Stimulated activated effector memory CD8-positive, alpha-beta T cell treated with anti-CD3 and anti-CD28 coated beads, Interleukin-12 subunit alpha, Interleukin-12 subunit beta, amount 100 ng/mL, for 72 hours (primary cell): ENCODE results near the gene OIP5.

Experiments
- ATAC-seq: fragments of 150-1000 bp; cut with Tn5 transposase; 2 replicates; pipeline ENCODE4 v1.10.0; 2021
- DNase-seq, 2 donors: peaks; one replicate each; pipeline ENCODE4 v3.0.0; 2021 to 2022; ENCODE audit warnings: low spot score in 2 of 2
- H3K27ac Mint-ChIP-seq: one replicate; pipeline ENCODE4 v1.8.0; 2022; ENCODE audit warnings: mild to moderate bottlenecking, mixed read lengths
- H3K36me3 Mint-ChIP-seq: one replicate; pipeline ENCODE4 v1.8.0; 2022; ENCODE audit warnings: mild to moderate bottlenecking, mixed read lengths
- H3K4me1 Mint-ChIP-seq: one replicate; pipeline ENCODE4 v1.8.0; 2022; ENCODE audit warnings: mixed read lengths
- H3K4me3 Mint-ChIP-seq: one replicate; pipeline ENCODE4 v1.8.0; 2022; ENCODE audit warnings: mild to moderate bottlenecking, mixed read lengths
- H3K9me3 Mint-ChIP-seq: one replicate; pipeline ENCODE4 v1.8.0; 2022; ENCODE audit warnings: mixed read lengths

The OIP5 gene

DNA sequence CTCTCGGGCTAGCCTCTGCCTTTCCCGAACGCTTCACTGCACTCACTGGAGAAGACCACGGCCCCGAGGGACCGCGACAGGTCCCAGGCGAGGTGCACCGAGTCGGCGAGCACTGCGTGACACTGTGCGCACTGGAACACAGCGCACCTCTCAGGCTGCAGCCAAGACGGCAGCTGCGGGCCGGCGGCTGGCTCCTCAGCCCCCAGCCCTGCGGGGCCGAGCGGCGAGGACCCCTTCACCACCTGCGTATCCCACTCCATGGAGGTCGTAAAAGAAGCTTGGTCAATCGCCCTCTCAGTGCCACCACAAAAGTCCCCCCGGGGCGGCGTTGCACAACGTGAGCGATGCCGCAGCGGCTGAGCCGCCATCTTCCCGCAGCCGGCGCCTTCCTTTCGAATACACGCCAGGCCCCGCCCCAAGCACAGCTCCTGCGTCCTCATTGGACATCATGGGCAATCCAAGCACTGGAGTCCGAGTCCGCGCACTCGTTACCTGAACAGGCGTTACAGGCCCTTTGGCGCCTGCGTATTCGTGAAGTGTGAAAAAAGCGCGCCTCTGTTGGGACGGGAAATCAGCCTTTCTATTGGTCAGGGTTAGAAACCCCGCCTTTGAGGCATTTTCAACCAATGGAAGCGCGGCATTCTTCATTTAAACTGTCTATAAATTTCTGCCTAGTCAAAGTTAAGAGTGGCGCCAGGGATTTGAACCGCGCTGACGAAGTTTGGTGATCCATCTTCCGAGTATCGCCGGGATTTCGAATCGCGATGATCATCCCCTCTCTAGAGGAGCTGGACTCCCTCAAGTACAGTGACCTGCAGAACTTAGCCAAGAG lies at the start of gene OIP5, which contains the start of gene NUSAP1:
OIP5 (minus strand) TSS at position 398 of the 832 bp plus-strand sequence; CDS start at position 368, 30 bp downstream.
NUSAP1 (plus strand) TSS at position 688 of the 832 bp plus-strand sequence; CDS start at position 765, 77 bp downstream.
- H3K4me1 Mint-ChIP-seq, result peaks cover 24% of the 10 kb centered on the region

GRCh38 chr15:41377978-41378377 lies 45.6 kb upstream of the OIP5 start:
- Mint-ChIP-seq H3K27ac (no peak overlapping the region), H3K4me3 (no peak overlapping the region), H3K36me3 (peaks cover 89% of the 10 kb centered on the region), H3K4me1 (no peaks in the 10 kb centered on the region), H3K9me3 (no peaks in the 10 kb centered on the region)
- ATAC-seq, result no peak
- DNase-seq, result no peak

More for the DNA sequence above, at the start of gene OIP5, which contains the start of gene NUSAP1:
- H3K27ac Mint-ChIP-seq, result peak within 1 kb of the TSS; percentile 98
- peaks cover 36% of the 10 kb centered on the region for H3K36me3 Mint-ChIP-seq
- peak within 1 kb of the TSS; percentile 97 for H3K4me3 Mint-ChIP-seq
- ATAC-seq (peak; percentile 96), DNase-seq (peak; percentile 85 to 97)
- no peaks in the 10 kb centered on the region for H3K9me3 Mint-ChIP-seq

DNA sequence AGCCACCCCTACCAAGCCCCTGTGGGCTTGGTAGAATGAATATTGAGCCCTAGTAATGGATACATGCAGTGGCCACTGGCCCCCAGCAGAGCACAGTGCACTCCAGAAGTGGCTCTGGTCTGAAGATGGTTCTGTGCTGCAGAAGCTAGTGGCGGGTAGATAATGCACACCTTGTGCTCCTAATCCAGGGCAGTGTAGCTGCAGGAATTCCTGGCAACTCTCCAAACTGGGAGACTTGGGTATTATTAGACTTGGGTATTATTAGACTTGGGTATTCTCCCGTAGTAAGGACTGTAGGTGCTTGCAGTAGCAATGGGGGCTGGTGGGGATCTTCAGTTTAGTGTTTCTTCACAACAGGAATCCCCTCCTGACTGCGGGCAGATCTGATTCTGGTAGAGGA lies 35.0 kb upstream of the OIP5 start:
- no peaks in the 10 kb centered on the region for H3K4me1 Mint-ChIP-seq
- DNase-seq, result no peak
- ATAC-seq, result no peak
- no peak overlapping the region for H3K4me3 Mint-ChIP-seq
- no peaks in the 10 kb centered on the region for H3K9me3 Mint-ChIP-seq
- H3K27ac Mint-ChIP-seq, result peak overlapping the region; percentile 37
- H3K36me3 Mint-ChIP-seq, result peaks cover 90% of the 10 kb centered on the region

- DNase-seq, result no peak
- no peak overlapping the region for H3K4me3 Mint-ChIP-seq
- peaks cover 94% of the 10 kb centered on the region for H3K36me3 Mint-ChIP-seq
Observed at GRCh38 chr15:41354371-41354770, 22.0 kb upstream of the OIP5 start.

GRCh38 chr15:41350057-41350717 lies 17.8 kb upstream of the OIP5 start:
- Mint-ChIP-seq H3K4me3 (no peak overlapping the region), H3K4me1 (no peaks in the 10 kb centered on the region), H3K27ac (no peak overlapping the region), H3K9me3 (no peaks in the 10 kb centered on the region), H3K36me3 (peaks cover 93% of the 10 kb centered on the region)
- DNase-seq (no peak), ATAC-seq (no peak)

More at GRCh38 chr15:41354371-41354770, 22.0 kb upstream of the OIP5 start:
- Mint-ChIP-seq H3K4me1 (no peaks in the 10 kb centered on the region), H3K27ac (no peak overlapping the region), H3K9me3 (no peaks in the 10 kb centered on the region)
- ATAC-seq, result no peak

GRCh38 chr15:41347236-41347635 lies 14.8 kb upstream of the OIP5 start:
- Mint-ChIP-seq H3K36me3 (peaks cover 97% of the 10 kb centered on the region), H3K27ac (no peak overlapping the region), H3K4me1 (no peaks in the 10 kb centered on the region), H3K9me3 (no peaks in the 10 kb centered on the region), H3K4me3 (no peak overlapping the region)
- ATAC-seq (no peak), DNase-seq (no peak)

DNA sequence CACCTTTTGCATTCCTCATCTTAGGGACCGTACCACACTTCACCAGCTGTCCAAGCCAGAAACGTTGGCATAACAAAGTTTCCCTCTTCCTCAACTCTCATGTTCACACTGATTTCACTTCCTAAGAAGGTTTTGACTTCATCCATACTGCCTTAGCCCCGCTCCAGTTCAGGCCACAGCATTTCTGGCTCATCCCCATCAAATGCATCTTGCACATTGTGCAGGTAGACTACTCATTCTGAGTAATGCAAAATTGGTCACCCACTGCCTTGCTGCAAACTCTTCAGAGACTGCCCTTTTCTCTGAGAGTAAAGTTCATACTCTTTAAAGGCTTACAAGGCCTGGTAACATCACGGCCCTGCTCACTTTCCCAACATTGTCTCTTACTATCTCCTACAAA lies 9.1 kb upstream of the OIP5 start:
- Mint-ChIP-seq H3K27ac (no peak overlapping the region), H3K4me1 (peaks cover 24% of the 10 kb centered on the region), H3K4me3 (no peak overlapping the region), H3K36me3 (peaks cover 96% of the 10 kb centered on the region), H3K9me3 (no peaks in the 10 kb centered on the region)
- no peak for ATAC-seq
- DNase-seq, result no peak

- H3K36me3 Mint-ChIP-seq, result peaks cover 85% of the 10 kb centered on the region
- no peak overlapping the region for H3K27ac Mint-ChIP-seq
- H3K4me1 Mint-ChIP-seq, result peaks cover 24% of the 10 kb centered on the region
- H3K4me3 Mint-ChIP-seq, result no peak overlapping the region
- DNase-seq, result no peak
- no peak for ATAC-seq
- H3K9me3 Mint-ChIP-seq, result no peaks in the 10 kb centered on the region
Observed at GRCh38 chr15:41340189-41340695, 7.9 kb upstream of the OIP5 start.

DNA sequence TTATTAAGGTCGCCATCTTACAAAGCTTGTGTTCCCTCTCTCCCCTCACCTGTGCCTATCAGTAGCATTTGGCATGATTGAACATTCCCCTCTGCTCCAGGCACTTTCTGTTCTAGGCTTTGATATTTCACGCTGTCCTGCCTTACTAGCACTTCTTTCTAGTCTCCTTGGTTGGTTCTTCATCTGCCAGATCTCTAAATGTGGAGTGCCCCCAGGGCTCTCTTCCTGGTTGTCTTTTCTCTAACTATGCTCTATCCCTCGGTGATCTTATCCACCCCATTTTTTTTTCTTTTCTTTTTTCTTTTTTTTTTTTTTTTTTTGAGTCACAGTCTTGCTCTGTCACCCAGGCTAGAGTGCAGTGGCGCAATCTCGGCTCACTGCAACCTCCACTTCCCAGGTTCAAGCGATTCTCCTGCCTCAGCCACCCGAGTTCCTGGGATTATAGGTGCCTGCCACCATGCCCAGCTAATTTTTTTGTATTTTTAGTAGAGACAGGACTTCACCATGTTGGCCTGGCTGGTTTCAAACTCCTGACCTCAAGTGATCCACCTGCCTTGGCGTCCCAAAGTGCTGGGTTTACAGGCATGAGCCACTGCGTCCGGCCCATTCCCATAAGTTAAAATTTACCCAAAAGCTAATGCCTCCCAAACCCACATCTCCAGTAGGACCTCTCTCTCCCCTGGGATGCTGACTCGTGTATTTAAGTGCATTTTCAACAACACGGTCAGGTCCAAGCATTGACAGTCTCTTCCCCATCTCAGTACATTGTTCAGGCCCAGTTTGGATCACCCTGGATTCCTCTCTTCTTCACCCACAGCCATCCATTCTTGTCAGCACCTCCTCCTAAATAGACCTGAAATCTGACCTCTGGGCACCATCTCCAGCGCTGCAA lies 5.5 kb upstream of the OIP5 start:
- Mint-ChIP-seq H3K4me1 (peaks cover 31% of the 10 kb centered on the region), H3K9me3 (no peaks in the 10 kb centered on the region), H3K36me3 (peaks cover 78% of the 10 kb centered on the region), H3K27ac (no peak overlapping the region), H3K4me3 (no peak overlapping the region)
- ATAC-seq (no peak), DNase-seq (no peak)

DNA sequence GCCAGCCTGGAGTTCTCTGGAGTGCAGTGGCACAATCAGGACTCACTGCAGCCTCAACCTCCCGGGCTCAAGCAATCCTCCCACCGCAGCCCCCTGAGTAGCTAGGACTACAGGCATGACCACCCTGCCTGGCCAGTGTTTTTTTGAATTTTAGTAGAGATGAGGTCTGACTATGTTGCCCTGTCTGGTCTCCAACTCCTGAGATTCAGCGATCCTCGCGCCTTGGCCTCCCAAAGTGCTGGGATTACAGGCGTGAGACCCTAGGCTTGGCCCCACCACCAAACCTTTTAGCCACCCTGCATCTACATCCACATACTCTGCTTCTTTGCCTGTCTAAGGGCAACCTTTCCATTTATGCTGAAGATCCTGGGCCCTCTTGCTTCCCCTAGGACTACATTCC lies 4.7 kb upstream of the OIP5 start:
- no peak for ATAC-seq
- H3K36me3 Mint-ChIP-seq, result peaks cover 78% of the 10 kb centered on the region
- no peak overlapping the region for H3K27ac Mint-ChIP-seq
- H3K9me3 Mint-ChIP-seq, result no peaks in the 10 kb centered on the region
- peaks cover 36% of the 10 kb centered on the region for H3K4me1 Mint-ChIP-seq
- peak overlapping the region; percentile 23 for H3K4me3 Mint-ChIP-seq
- no peak for DNase-seq

GRCh38 chr15:41336549-41336948 lies 4.2 kb upstream of the OIP5 start:
- Mint-ChIP-seq H3K4me3 (peak overlapping the region; percentile 23), H3K27ac (no peak overlapping the region), H3K9me3 (no peaks in the 10 kb centered on the region), H3K36me3 (peaks cover 74% of the 10 kb centered on the region), H3K4me1 (peaks cover 37% of the 10 kb centered on the region)
- ATAC-seq, result no peak
- DNase-seq, result no peak

DNA sequence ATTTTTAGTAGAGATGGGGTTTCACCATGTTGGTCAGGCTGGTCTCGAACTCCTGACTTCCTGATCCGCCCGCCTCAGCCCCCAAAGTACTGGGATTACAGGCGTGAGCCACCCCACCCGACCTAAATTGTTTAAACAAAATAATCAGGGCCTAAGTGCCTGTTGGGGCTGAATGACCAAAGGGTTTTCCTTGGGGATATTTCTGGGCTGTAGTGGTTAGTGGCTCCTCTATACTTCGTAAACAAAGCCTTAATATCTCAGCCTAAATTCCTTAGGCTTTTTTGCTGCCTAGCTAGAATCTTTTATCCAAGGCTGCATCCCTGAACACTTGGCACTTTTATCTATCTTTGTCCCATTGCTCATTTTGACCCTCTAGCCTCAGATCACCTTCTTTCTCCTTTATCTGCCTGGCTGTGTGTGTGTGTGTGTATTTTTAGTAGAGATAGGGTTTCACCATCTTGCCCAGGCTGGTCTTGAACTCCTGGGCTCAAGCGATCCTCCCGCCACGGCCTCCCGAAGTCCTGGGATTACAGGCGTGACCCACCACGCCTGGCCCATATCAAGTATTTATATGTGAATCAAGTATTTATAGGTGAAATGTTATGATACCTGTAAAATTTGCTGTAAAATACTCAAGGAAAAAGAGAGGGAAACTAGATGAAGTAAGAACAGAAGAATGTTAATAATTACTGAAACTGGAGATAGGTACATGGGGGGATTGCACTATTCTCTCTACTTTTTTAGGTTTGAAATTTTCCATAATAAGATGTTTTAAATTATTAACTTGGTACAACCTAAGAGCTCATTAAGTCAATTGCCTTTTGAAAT lies 2.1 kb upstream of the OIP5 start:
- DNase-seq, result peak in 1 of 2 donors; percentile 57
- Mint-ChIP-seq H3K4me1 (peaks cover 32% of the 10 kb centered on the region), H3K36me3 (peaks cover 57% of the 10 kb centered on the region), H3K4me3 (peak overlapping the region; percentile 97), H3K9me3 (no peaks in the 10 kb centered on the region), H3K27ac (peak overlapping the region; percentile 70)
- no peak for ATAC-seq

GRCh38 chr15:41333026-41333562 lies 703 bp upstream of the OIP5 start:
- peak overlapping the region; percentile 98 for H3K27ac Mint-ChIP-seq
- DNase-seq (no peak), ATAC-seq (peak; percentile 41)

DNA sequence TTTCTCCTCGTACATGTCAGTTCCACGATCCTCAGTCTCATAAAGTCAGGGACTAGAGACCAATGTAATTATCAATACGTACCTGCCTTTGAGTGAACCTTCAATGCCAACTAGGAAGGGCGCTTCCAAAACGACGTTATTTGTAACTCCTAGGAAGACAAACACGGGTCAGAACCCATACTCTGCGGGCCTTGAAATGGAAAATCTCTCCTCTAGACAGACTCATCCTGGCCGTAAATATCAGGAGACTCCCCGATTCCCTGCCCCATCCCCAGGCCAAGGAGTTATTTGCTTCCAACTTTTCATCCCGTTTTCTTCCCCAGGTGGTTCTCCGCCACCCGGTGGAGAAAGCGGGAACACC lies 578 bp downstream of the OIP5 start:
- peaks cover 20% of the 10 kb centered on the region for H3K4me1 Mint-ChIP-seq
- H3K9me3 Mint-ChIP-seq, result no peaks in the 10 kb centered on the region
- H3K4me3 Mint-ChIP-seq, result peak overlapping the region; percentile 97
- H3K27ac Mint-ChIP-seq, result peak overlapping the region; percentile 98
- ATAC-seq (no peak), DNase-seq (no peak)
- peaks cover 30% of the 10 kb centered on the region for H3K36me3 Mint-ChIP-seq

More at GRCh38 chr15:41333026-41333562, 703 bp upstream of the OIP5 start:
- peak overlapping the region; percentile 97 for H3K4me3 Mint-ChIP-seq
- H3K36me3 Mint-ChIP-seq, result peaks cover 42% of the 10 kb centered on the region
- peaks cover 28% of the 10 kb centered on the region for H3K4me1 Mint-ChIP-seq
- no peaks in the 10 kb centered on the region for H3K9me3 Mint-ChIP-seq
